Measurements from ENCODE around the gene RELT. TPM values are rescaled to one million over a fixed set of nuclear protein-coding genes. Genes with fewer than 3 reads are reported as not detected.

The RELT gene
- total and polyA plus RNA-seq, 9 of the 15 experiments (the other 6 are each of a cell fraction or from before 2014, with no cell fraction given): 1.1 to 20.2 (median 7.4) TPM

DNA sequence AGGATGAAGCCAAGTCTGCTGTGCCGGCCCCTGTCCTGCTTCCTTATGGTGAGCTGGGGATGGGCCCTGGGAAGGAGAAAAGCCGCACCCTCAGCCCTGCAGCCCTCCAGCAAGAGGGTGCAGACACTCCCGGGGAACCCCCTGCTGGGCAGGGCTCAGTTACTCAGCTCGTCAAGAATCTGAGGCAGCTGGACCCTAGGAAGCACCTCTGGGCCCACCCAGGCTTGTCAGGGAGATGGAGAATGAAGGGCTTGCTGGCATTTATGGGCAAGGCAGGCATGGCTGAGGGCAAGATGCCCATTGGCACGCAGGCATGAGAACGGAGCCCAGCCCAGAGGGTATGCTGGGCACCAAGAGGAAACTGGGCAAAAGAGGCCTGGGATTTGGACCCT is 12.9 kb downstream of the RELT start:
- no peak for DNase-seq (ENCODE audit: extremely low read depth in 1 of 4, low spot score in 3 of 4)
- FAIRE-seq: no peak
- peaks cover 60% of the 10 kb centered on the region; the same call in 2 of the 3 replicates for H3K36me3 ChIP-seq (ENCODE audit: control insufficient read depth, insufficient read depth, low read length)
- H3K9me1 ChIP-seq (ENCODE audit: control insufficient read depth, insufficient read depth, low read length): peaks cover 6% of the 10 kb centered on the region
- H3K9me3 ChIP-seq (replicated peaks; ENCODE audit: control insufficient read depth, insufficient read depth, low read depth, low read length): no peaks in the 10 kb centered on the region
- peak overlapping the region in 1 of 2 experiments; percentile 83; a peak in 1 of 4 replicates for H3K9ac ChIP-seq (ENCODE audit: insufficient read depth in 1 of 2, low read depth in 2 of 2, low read length in 2 of 2)
- no peak overlapping the region for H2AFZ ChIP-seq (ENCODE audit: low read depth, low read length)
- WGBS (ENCODE audit: insufficient coverage, low coverage, missing lambda C conversion rate): 75% methylated on average over 6 of the region's 6 CpGs
- H3K27me3 ChIP-seq (ENCODE audit: control insufficient read depth in 2 of 2, insufficient read depth in 2 of 2, low read length in 2 of 2): no peaks in the 10 kb centered on the region
- H4K20me1 ChIP-seq (replicated peaks; ENCODE audit: control insufficient read depth, insufficient read depth, low read length): peaks cover 37% of the 10 kb centered on the region
- peaks cover 27 to 79% of the 10 kb centered on the region in 2 experiments for H3K4me1 ChIP-seq (replicated peaks in 1 of 2; ENCODE audit: control insufficient read depth in 2 of 2, insufficient read depth in 2 of 2, low read length in 2 of 2)
- H3K4me2 ChIP-seq (ENCODE audit: insufficient read depth, low read length): no peak overlapping the region
- no peak for ATAC-seq
- H3K27ac ChIP-seq (ENCODE audit: extremely low read depth, low read depth, low read length): no peak overlapping the region
- no peak overlapping the region for H3K4me3 ChIP-seq
- no TSS peak for BruUV-seq (replicated peaks)
- POLR2A ChIA-PET: interaction anchor here (0.6 kb wide), 1 partner anchor 45 kb away, joined by 3 read pairs; no protein-coding TSS in a partner anchor
- in situ Hi-C loops (cut with MboI) (no loop called here), intact Hi-C loops (cut with micrococcal nuclease) (no loop called here)
- H3K79me2 ChIP-seq (ENCODE audit: control insufficient read depth, insufficient read depth, low read length): peaks cover 44% of the 10 kb centered on the region
- TF ChIP-seq CCAR2 (IDR thresholded peaks at IDR 0.05; ENCODE audit: low read depth, low read length) (no peak), ZBTB12 (CRISPR knock-in tag; IDR thresholded peaks at IDR 0.05) (no peak), NCOA2 (IDR thresholded peaks at IDR 0.05; ENCODE audit: partially characterized antibody in 2 of 2) (no peak), ZNF780A (CRISPR knock-in tag; IDR thresholded peaks at IDR 0.05) (no peak)
- TF ChIP-seq, protein P1, sequence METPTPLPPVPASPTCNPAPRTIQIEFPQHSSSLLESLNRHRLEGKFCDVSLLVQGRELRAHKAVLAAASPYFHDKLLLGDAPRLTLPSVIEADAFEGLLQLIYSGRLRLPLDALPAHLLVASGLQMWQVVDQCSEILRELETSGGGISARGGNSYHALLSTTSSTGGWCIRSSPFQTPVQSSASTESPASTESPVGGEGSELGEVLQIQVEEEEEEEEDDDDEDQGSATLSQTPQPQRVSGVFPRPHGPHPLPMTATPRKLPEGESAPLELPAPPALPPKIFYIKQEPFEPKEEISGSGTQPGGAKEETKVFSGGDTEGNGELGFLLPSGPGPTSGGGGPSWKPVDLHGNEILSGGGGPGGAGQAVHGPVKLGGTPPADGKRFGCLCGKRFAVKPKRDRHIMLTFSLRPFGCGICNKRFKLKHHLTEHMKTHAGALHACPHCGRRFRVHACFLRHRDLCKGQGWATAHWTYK (CRISPR knock-in tag; IDR thresholded peaks at IDR 0.05): no peak
- CTCF ChIA-PET (ENCODE audit: low intra/inter-chr PET ratio): no interaction called here

Measured in K562 (cell line).